Measurements from ENCODE around the gene EPHB2.

EPHB2 gene

GRCh38 chr1:22895357-22895756 lies 184.7 kb downstream of the EPHB2 start:
- no peak for DNase-seq (ENCODE audit: low read depth, low spot score)

GRCh38 chr1:22896184-22896583 lies 185.5 kb downstream of the EPHB2 start:
- H3K27ac ChIP-seq = no peak overlapping the region

More at GRCh38 chr1:22895357-22895756, 184.7 kb downstream of the EPHB2 start:
- no peak overlapping the region for H3K27ac ChIP-seq

GRCh38 chr1:22900451-22900850 lies 189.8 kb downstream of the EPHB2 start:
- DNase-seq (ENCODE audit: low read depth, low spot score) = no peak
- H3K27ac ChIP-seq = no peak overlapping the region

More at GRCh38 chr1:22896184-22896583, 185.5 kb downstream of the EPHB2 start:
- DNase-seq (ENCODE audit: low read depth, low spot score) = no peak

- no peak overlapping the region for H3K27ac ChIP-seq
- no peak for DNase-seq (ENCODE audit: low read depth, low spot score)
Observed at GRCh38 chr1:22903113-22903512, 192.5 kb downstream of the EPHB2 start.

- no peak for DNase-seq (ENCODE audit: low read depth, low spot score)
- no peak overlapping the region for H3K27ac ChIP-seq
Observed at GRCh38 chr1:22906968-22907367, 196.3 kb downstream of the EPHB2 start.

- no peak for DNase-seq (ENCODE audit: low read depth, low spot score)
- H3K27ac ChIP-seq = no peak overlapping the region
Observed at GRCh38 chr1:22907528-22907927, 196.9 kb downstream of the EPHB2 start.

- no peak overlapping the region for H3K27ac ChIP-seq
- DNase-seq (ENCODE audit: low read depth, low spot score) = no peak
Observed at GRCh38 chr1:22908880-22909426, 198.3 kb downstream of the EPHB2 start.

GRCh38 chr1:22910286-22910685 lies 199.6 kb downstream of the EPHB2 start:
- no peak for DNase-seq (ENCODE audit: low read depth, low spot score)

GRCh38 chr1:22910986-22911651 lies 200.5 kb downstream of the EPHB2 start:
- no peak overlapping the region for H3K27ac ChIP-seq
- no peak for DNase-seq (ENCODE audit: low read depth, low spot score)

More at GRCh38 chr1:22910286-22910685, 199.6 kb downstream of the EPHB2 start:
- no peak overlapping the region for H3K27ac ChIP-seq

GRCh38 chr1:22912311-22912710 lies 201.7 kb downstream of the EPHB2 start:
- no peak for DNase-seq (ENCODE audit: low read depth, low spot score)
- no peak overlapping the region for H3K27ac ChIP-seq

GRCh38 chr1:22913421-22914141 lies 202.9 kb downstream of the EPHB2 start:
- DNase-seq (ENCODE audit: low read depth, low spot score) = no peak
- H3K27ac ChIP-seq = no peak overlapping the region

GRCh38 chr1:22914156-22914555 lies 203.5 kb downstream of the EPHB2 start:
- H3K27ac ChIP-seq = no peak overlapping the region
- DNase-seq (ENCODE audit: low read depth, low spot score) = no peak

GRCh38 chr1:22914633-22915217 lies 204.1 kb downstream of the EPHB2 start:
- DNase-seq (ENCODE audit: low read depth, low spot score) = no peak
- H3K27ac ChIP-seq = no peak overlapping the region

GRCh38 chr1:22915231-22915630 lies 204.6 kb downstream of the EPHB2 start:
- no peak for DNase-seq (ENCODE audit: low read depth, low spot score)
- no peak overlapping the region for H3K27ac ChIP-seq

- no peak for DNase-seq (ENCODE audit: low read depth, low spot score)
- no peak overlapping the region for H3K27ac ChIP-seq
Observed at GRCh38 chr1:22915816-22916470, 205.3 kb downstream of the EPHB2 start.

GRCh38 chr1:22916471-22916820 lies 205.8 kb downstream of the EPHB2 start:
- DNase-seq (ENCODE audit: low read depth, low spot score) = no peak
- no peak overlapping the region for H3K27ac ChIP-seq

GRCh38 chr1:22917989-22918388 lies 207.3 kb downstream of the EPHB2 start:
- H3K27ac ChIP-seq = no peak overlapping the region
- no peak for DNase-seq (ENCODE audit: low read depth, low spot score)

- DNase-seq (ENCODE audit: low read depth, low spot score) = no peak
- H3K27ac ChIP-seq = no peak overlapping the region
Observed at GRCh38 chr1:22918644-22919043, 208.0 kb downstream of the EPHB2 start.

GRCh38 chr1:22919341-22920025 lies 208.8 kb downstream of the EPHB2 start:
- no peak for DNase-seq (ENCODE audit: low read depth, low spot score)
- no peak overlapping the region for H3K27ac ChIP-seq

Measured in epithelial cell of prostate (primary cell).